Measurements from ENCODE around the gene LONRF2. TPM values are rescaled to one million over a fixed set of nuclear protein-coding genes. Genes with fewer than 3 reads are reported as not detected.

LONRF2 gene
- total RNA-seq, 1 donor from 2014 or later, result not detected

DNA sequence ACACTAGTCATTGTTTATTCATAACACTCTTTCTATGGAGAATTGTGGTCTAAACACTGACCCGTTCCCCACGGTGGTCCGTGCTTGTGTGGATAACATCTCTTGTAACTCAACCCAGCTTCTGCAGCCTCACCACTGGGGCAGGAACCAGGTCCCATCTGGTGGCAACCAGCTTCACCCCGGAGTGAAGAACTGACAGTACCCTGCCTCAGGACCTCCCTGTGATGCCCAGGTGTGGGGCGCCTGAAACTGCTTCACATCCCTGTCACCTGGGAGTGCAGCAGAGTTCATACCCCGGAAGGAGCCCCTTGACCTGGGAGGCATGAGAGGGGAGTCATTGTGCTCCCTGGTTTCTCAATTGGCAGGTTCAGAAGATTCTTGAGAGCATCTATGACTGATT, 81.1 kb downstream of the LONRF2 start:
- TF ChIP-seq, protein P1, sequence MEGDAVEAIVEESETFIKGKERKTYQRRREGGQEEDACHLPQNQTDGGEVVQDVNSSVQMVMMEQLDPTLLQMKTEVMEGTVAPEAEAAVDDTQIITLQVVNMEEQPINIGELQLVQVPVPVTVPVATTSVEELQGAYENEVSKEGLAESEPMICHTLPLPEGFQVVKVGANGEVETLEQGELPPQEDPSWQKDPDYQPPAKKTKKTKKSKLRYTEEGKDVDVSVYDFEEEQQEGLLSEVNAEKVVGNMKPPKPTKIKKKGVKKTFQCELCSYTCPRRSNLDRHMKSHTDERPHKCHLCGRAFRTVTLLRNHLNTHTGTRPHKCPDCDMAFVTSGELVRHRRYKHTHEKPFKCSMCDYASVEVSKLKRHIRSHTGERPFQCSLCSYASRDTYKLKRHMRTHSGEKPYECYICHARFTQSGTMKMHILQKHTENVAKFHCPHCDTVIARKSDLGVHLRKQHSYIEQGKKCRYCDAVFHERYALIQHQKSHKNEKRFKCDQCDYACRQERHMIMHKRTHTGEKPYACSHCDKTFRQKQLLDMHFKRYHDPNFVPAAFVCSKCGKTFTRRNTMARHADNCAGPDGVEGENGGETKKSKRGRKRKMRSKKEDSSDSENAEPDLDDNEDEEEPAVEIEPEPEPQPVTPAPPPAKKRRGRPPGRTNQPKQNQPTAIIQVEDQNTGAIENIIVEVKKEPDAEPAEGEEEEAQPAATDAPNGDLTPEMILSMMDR (IDR thresholded peaks at IDR 0.05; ENCODE audit: unreplicated experiment), result no peak
- Mint-ChIP-seq H3K27ac (ENCODE audit: unreplicated experiment) (no peak overlapping the region), H3K9me3 (ENCODE audit: unreplicated experiment) (no peaks in the 10 kb centered on the region), H3K4me3 (ENCODE audit: unreplicated experiment) (no peak overlapping the region), H3K27me3 (ENCODE audit: unreplicated experiment) (no peaks in the 10 kb centered on the region), H3K4me1 (ENCODE audit: unreplicated experiment) (no peaks in the 10 kb centered on the region), H3K36me3 (ENCODE audit: low read depth, unreplicated experiment) (no peaks in the 10 kb centered on the region)
- no peak for DNase-seq (ENCODE audit: low spot score)

DNA sequence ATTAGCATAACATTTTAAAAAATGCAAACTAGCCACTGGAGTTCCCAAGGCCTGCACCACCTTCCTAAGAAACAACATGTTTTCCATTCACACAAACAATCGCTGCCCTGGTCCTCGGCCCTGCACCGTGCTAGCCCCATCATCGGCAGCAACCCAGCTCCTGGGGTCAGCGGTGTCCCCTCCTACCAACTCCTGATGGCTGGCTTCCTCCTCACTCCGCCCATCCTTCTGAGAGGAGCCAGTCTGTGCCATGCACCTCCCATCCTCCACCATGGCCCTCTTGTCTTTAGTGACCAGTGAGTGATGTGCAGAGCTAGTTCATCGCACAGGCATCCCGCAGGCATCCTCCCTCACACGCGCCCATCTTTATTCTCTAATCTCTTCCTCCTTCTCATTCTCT, 81.9 kb downstream of the LONRF2 start:
- H3K27me3 Mint-ChIP-seq (ENCODE audit: unreplicated experiment), result no peaks in the 10 kb centered on the region
- TF ChIP-seq, protein P1 (IDR thresholded peaks at IDR 0.05; ENCODE audit: unreplicated experiment), result no peak
- H3K4me1 Mint-ChIP-seq (ENCODE audit: unreplicated experiment), result no peaks in the 10 kb centered on the region
- H3K9me3 Mint-ChIP-seq (ENCODE audit: unreplicated experiment), result no peaks in the 10 kb centered on the region
- H3K4me3 Mint-ChIP-seq (ENCODE audit: unreplicated experiment), result no peak overlapping the region
- DNase-seq (ENCODE audit: low spot score), result no peak
- H3K27ac Mint-ChIP-seq (ENCODE audit: unreplicated experiment), result no peak overlapping the region
- no peaks in the 10 kb centered on the region for H3K36me3 Mint-ChIP-seq (ENCODE audit: low read depth, unreplicated experiment)

DNA sequence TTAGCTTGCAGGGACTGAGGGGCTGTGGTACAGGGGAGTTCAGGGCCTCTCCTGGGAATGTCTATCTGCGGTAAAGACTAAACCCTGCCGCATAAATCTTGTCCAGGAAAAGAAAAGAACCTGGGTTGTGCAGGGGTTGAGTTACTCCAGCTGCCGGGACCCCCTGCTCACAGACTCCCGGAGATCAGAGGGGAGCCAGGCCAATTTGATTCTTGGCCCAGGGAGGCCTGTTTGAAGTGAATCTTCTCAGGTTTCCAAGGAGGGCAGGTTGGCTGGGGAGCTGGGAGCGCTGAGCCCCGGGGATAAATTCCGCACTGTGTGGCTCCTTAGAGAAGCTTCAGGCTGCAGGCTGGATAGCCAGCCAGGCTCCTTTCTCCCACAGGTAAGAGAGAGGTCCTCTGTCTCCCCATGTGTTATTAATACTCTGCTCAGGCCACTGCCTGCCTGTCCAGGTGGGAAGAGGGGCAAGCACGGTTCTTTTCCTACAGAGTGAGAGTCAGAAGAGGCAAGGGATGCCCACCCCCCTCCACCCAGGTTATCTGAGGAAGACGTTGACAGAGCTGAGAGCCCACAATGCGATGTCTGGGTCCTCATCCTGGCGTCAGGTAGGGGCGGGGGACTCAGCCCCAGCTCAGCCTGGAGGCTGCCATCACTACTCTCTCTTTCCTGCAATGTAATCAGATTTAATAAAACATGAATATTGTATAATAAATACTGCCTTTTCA, 82.7 kb downstream of the LONRF2 start:
- H3K27ac Mint-ChIP-seq (ENCODE audit: unreplicated experiment), result no peak overlapping the region
- H3K36me3 Mint-ChIP-seq (ENCODE audit: low read depth, unreplicated experiment), result no peaks in the 10 kb centered on the region
- H3K9me3 Mint-ChIP-seq (ENCODE audit: unreplicated experiment), result no peaks in the 10 kb centered on the region
- DNase-seq (ENCODE audit: low spot score), result no peak
- no peak overlapping the region for H3K4me3 Mint-ChIP-seq (ENCODE audit: unreplicated experiment)
- no peaks in the 10 kb centered on the region for H3K4me1 Mint-ChIP-seq (ENCODE audit: unreplicated experiment)
- no peaks in the 10 kb centered on the region for H3K27me3 Mint-ChIP-seq (ENCODE audit: unreplicated experiment)
- TF ChIP-seq, protein P1 (IDR thresholded peaks at IDR 0.05; ENCODE audit: unreplicated experiment), result no peak

DNA sequence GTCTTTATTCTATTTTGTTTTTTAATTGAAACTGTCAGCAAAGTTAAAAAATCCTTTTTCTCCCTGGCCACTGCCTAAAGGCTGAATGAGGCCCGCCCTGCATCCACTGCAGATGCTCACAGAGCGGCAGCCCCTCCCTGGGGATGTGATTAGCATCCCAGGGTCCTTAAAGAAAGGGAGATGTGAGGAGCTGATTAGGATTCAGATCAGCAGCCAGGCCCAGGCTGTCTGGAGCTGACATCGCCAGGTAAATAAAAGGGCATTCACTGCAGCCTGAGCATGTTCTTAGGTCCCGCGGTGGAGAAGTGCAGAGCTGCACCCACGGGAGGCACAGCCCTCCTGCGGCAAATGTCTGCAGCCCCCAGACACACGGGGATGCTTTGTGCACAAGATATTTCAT, 83.8 kb downstream of the LONRF2 start:
- no peak for DNase-seq (ENCODE audit: low spot score)
- H3K27me3 Mint-ChIP-seq (ENCODE audit: unreplicated experiment), result no peaks in the 10 kb centered on the region

DNA sequence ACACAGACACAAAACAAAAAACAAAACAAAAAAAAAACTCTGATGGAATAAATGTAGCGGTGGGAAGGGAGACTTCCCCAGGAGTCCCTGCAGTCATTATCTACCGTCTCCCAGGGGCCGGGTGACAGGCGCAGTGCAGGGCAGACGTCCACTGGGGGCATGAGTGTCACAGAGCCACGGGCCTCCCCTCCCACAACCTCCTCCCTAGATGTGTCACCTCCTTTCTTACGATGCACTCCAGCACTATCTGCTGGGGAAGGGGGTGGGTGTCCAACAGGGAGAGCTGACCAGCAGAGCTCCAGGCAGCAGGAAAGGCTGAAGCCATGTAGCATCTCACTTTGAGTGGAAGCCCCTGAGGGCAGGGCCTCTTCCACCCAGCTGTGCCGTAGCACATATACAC, 84.5 kb downstream of the LONRF2 start:
- H3K27me3 Mint-ChIP-seq (ENCODE audit: unreplicated experiment), result no peaks in the 10 kb centered on the region
- H3K4me3 Mint-ChIP-seq (ENCODE audit: unreplicated experiment), result no peak overlapping the region
- H3K27ac Mint-ChIP-seq (ENCODE audit: unreplicated experiment), result no peak overlapping the region
- no peak for DNase-seq (ENCODE audit: low spot score)
- H3K4me1 Mint-ChIP-seq (ENCODE audit: unreplicated experiment), result no peaks in the 10 kb centered on the region
- TF ChIP-seq, protein P1 (IDR thresholded peaks at IDR 0.05; ENCODE audit: unreplicated experiment), result no peak
- no peaks in the 10 kb centered on the region for H3K36me3 Mint-ChIP-seq (ENCODE audit: low read depth, unreplicated experiment)
- H3K9me3 Mint-ChIP-seq (ENCODE audit: unreplicated experiment), result no peaks in the 10 kb centered on the region

More for the DNA sequence above, 83.8 kb downstream of the LONRF2 start:
- no peaks in the 10 kb centered on the region for H3K4me1 Mint-ChIP-seq (ENCODE audit: unreplicated experiment)
- H3K27ac Mint-ChIP-seq (ENCODE audit: unreplicated experiment), result no peak overlapping the region
- no peak overlapping the region for H3K4me3 Mint-ChIP-seq (ENCODE audit: unreplicated experiment)
- no peaks in the 10 kb centered on the region for H3K9me3 Mint-ChIP-seq (ENCODE audit: unreplicated experiment)
- TF ChIP-seq, protein P1 (IDR thresholded peaks at IDR 0.05; ENCODE audit: unreplicated experiment), result no peak
- H3K36me3 Mint-ChIP-seq (ENCODE audit: low read depth, unreplicated experiment), result no peaks in the 10 kb centered on the region
